Left lung (tissue), 10 donors: ENCODE data around the gene LUM. TPM values are rescaled to one million over a fixed set of nuclear protein-coding genes. Genes with fewer than 3 reads are reported as not detected.

Experiments used
- ATAC-seq: fragments of 200-7000 bp; cut with Tn5 transposase; one replicate; pipeline ENCODE4 v1.9.1; 2020; ENCODE audit warnings: moderate library complexity
- DNase-seq, 4 donors: peaks; one replicate each; pipeline ENCODE4 v3.0.0-alpha.2; 2013 to 2020
- H3K27ac ChIP-seq, 2 donors: fragments of 200-600 bp; sonication (generic) in 1 of 2; one replicate each; pipeline versions ENCODE4 v1.5.0 to v1.8.0; 2020 to 2021
- H3K27me3 ChIP-seq, 2 donors: fragments of 200-600 bp; sonication (generic) in 1 of 2; one replicate each; pipeline versions ENCODE4 v1.5.0 to v1.8.0; 2020 to 2021
- H3K36me3 ChIP-seq, 2 donors: fragments of 200-600 bp; sonication (generic) in 1 of 2; one replicate each; pipeline versions ENCODE4 v1.5.0 to v1.8.0; 2020 to 2021
- H3K4me1 ChIP-seq, 2 donors: fragments of 200-600 bp; one replicate each; pipeline ENCODE4 v1.8.0; 2021
- H3K4me3 ChIP-seq, 2 donors: fragments of 200-600 bp; sonication (generic) in 1 of 2; one replicate each; pipeline versions ENCODE4 v1.5.0 to v1.8.0; 2020 to 2021; ENCODE audit warnings: mild to moderate bottlenecking in 1 of 2
- H3K9me3 ChIP-seq, 2 donors: fragments of 200-600 bp; sonication (generic) in 1 of 2; one replicate each; pipeline versions ENCODE4 v1.5.0 to v1.8.0; 2020 to 2021
- intact Hi-C, 2 donors: fragments of 100-400 bp; cut with DNase I; formaldehyde crosslinking; loops; one replicate each; pipeline versions ENCODE4 v1.11.2 to v1.14.2; 2022
- polyA plus RNA-seq, 6 donors: library from polyadenylated mRNA; unstranded; fragments of 120-200 nt; gene quantifications; one replicate each; pipeline ENCODE4 v1.2.1, GENCODE V29; 2013; ENCODE audit not compliant: insufficient read length in 6 of 6
- total RNA-seq, 2 donors: library from RNA; stranded (reverse); fragmentation: NEBNext Ultra II Directional; extraction: Animal tissue kit (Norgen Biotek cat#: 25700); gene quantifications; one replicate each; pipeline ENCODE4 v1.2.1, GENCODE V29; 2021
- TF ChIP-seq, protein P1 (sequence below), 2 donors: fragments of 200-600 bp; sonication (generic) in 1 of 2; IDR thresholded peaks; one replicate each; pipeline versions ENCODE4 v1.5.0 to v1.8.0; 2021; ENCODE audit warnings: antibody characterized with exemption in 2 of 2
- donor health status: DM: no; HTN: yes; CAD: no.
- donor health status: DM: no; HTN: no; CAD: no.

Gene LUM
- total and polyA plus RNA-seq, 8 donors = 605 to 1,088 (median 884) TPM

DNA sequence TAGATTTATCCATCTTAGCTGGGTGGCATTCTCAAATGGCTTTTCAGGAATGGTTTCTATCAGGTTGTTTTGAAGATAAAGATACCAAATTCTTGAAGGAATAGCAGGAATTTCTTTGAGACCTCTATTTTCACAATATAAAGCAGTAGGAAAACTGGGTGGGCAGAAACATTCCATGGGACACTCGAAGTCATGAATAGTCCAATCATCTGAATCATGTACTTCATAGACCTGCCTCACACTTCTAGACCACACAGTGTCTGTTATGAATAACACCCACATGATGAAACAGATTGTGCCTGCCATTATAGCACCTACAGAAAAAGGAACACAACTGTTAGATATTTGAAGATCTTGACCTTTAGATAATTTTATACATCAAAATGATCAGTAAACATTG lies 55.3 kb downstream of the LUM start:
- Histone ChIP-seq H3K36me3 (no peaks in the 10 kb centered on the region), H3K27ac (no peak overlapping the region), H3K4me1 (no peaks in the 10 kb centered on the region), H3K9me3 (no peaks in the 10 kb centered on the region), H3K27me3 (no peaks in the 10 kb centered on the region), H3K4me3 (no peak overlapping the region)
- no peak for DNase-seq
- ATAC-seq = no peak
- TF ChIP-seq, protein P1, sequence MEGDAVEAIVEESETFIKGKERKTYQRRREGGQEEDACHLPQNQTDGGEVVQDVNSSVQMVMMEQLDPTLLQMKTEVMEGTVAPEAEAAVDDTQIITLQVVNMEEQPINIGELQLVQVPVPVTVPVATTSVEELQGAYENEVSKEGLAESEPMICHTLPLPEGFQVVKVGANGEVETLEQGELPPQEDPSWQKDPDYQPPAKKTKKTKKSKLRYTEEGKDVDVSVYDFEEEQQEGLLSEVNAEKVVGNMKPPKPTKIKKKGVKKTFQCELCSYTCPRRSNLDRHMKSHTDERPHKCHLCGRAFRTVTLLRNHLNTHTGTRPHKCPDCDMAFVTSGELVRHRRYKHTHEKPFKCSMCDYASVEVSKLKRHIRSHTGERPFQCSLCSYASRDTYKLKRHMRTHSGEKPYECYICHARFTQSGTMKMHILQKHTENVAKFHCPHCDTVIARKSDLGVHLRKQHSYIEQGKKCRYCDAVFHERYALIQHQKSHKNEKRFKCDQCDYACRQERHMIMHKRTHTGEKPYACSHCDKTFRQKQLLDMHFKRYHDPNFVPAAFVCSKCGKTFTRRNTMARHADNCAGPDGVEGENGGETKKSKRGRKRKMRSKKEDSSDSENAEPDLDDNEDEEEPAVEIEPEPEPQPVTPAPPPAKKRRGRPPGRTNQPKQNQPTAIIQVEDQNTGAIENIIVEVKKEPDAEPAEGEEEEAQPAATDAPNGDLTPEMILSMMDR (IDR thresholded peaks at IDR 0.05) = no peak
- intact Hi-C loops = no loop called here

DNA sequence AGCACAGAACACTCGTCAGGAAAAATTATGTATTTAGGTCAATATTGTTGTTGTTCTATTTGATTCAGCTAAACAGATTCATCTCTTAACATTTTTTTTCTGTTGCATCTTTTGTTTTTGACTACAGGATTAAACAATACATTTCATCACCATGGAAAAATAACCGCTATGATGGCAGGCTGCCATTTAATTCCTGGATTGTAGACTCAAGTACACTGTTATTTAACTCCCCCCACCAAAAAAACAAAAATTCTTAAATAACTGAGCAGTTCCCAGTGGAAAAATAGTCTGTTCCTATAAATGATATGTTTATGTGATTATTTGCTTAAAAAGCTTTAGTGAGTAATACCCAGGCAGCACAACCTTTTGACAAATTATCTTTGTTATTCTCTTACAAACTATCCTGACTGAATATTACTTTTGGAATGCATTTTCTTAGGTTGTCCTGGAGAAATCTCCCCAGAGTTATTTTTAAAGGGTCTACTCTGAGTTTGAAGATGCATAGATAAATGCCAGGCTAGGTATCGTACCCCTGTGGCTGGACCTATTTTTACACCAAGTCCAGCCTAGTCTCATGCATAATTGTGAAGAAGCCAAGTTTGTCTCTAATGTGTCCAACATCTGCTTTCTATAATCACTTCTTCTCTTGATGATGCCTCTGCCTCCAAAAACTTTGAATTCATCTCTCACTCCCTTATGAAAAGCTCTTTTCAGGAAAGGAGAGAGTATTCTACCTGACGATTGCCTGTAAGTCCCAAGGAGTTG lies 57.2 kb downstream of the LUM start:
- Histone ChIP-seq H3K36me3 (no peaks in the 10 kb centered on the region), H3K27ac (peak overlapping the region in 1 of 2 donors; percentile 65), H3K9me3 (no peaks in the 10 kb centered on the region), H3K4me1 (no peaks in the 10 kb centered on the region), H3K27me3 (no peaks in the 10 kb centered on the region), H3K4me3 (no peak overlapping the region)
- DNase-seq = peak in 3 of 4 donors; percentile 46 to 72 (median 72)
- TF ChIP-seq, protein P1 (IDR thresholded peaks at IDR 0.05) = no peak
- ATAC-seq = peak; percentile 63
- intact Hi-C loops = no loop called here

Other genes starting within 250 kb of the LUM start
- gene CCER1, start 156.3 kb downstream of the LUM start, total RNA-seq = not detected
- gene CCER1, start 156.3 kb downstream of the LUM start, polyA plus RNA-seq = not detected
- gene EPYC, start 106.5 kb downstream of the LUM start, total RNA-seq = under 1 TPM in 1 of 2 donors, not detected in 1; 0.47 TPM
- under 1 TPM in 2 of 6 donors, not detected in 4; 0.13 to 0.15 TPM for gene EPYC, start 106.5 kb downstream of the LUM start, polyA plus RNA-seq
- gene KERA, start 53.5 kb downstream of the LUM start, total RNA-seq = under 1 TPM; 0.13 to 0.26 TPM
- gene KERA, start 53.5 kb downstream of the LUM start, polyA plus RNA-seq = under 1 TPM; 0.10 to 0.21 (median 0.16) TPM
- gene DCN, start 71.3 kb upstream of the LUM start, total RNA-seq = 1,000 to 10,000 TPM in 1 of 2 donors, 100 to 1,000 TPM in 1; 966 to 1,049 TPM
- 1,000 to 10,000 TPM; 1,543 to 2,064 (median 1,824) TPM for gene DCN, start 71.3 kb upstream of the LUM start, polyA plus RNA-seq